HG03571 (cell line): ENCODE data around the gene MDM4.
"Not testable (repeated sequence)": the region's sequence is repeated elsewhere in the genome, so short reads cannot be mapped to it uniquely, and the experiment has no call there.

Experiments used
- ATAC-seq: cut with Tn5 transposase; IDR thresholded peaks from one replicate; pipeline ENCODE4 v1.9.1; 2021; ENCODE audit not compliant: unreplicated experiment

MDM4 gene

GRCh38 chr1:204516180-204516879, at the start of gene MDM4:
Gene MDM4 (plus strand): TSS chr1:204516406. CDS start chr1:204525519, 9,113 bp downstream.
- peak; percentile 60 for ATAC-seq

DNA sequence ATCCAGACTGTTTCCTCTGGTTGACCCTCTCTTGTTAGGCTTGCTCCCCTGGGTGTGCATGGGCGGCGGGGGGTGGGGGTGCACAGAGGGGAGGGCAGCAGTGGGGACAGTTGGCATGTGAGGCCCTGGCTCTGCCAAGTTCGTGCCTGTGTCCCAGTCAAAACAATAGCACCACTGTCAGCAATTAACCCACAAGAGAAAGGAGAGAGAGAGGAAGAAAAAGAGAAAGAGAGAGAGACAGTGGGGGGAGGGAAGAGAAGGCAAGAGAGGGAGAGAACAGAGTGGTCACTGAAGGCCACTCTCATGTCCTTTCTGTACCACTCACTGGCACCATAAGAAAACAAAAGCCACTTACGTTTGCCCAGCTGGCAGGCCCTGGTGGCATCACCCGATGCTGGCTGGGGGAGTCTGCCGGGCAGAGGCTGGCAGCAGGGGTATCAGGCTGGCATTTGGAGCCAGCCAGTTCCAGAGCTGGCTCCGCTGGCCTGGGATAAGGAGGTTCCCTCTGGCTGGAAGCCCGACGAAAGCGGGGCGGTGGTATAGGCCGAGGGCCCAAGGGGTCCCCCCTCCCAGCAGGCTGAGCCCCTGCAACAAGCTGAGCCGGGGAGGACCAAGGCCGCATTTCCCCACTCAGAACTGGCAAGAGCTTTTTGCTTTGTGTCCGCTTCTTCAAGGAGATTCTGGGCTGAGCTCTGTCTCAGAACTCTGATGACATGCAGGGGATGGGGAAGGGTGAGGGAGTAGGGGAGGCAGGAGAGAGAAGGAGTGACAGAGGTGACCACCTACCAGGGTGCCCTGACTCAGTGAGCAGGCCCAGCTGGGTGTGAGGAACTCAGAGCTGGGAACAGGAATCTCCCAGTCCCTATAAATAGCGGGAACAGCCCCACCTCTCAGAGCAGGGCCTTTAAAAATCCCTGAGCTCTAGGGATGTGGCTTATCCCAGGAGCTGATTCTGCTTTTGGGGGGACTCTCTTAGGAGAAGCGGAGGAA, 49.5 kb upstream of the MDM4 start:
- no peak for ATAC-seq

GRCh38 chr1:204468206-204468605, 48.0 kb upstream of the MDM4 start:
- no peak for ATAC-seq

- no peak for ATAC-seq
These were observed 47.4 kb upstream of the MDM4 start for GRCh38 chr1:204468766-204469302.

DNA sequence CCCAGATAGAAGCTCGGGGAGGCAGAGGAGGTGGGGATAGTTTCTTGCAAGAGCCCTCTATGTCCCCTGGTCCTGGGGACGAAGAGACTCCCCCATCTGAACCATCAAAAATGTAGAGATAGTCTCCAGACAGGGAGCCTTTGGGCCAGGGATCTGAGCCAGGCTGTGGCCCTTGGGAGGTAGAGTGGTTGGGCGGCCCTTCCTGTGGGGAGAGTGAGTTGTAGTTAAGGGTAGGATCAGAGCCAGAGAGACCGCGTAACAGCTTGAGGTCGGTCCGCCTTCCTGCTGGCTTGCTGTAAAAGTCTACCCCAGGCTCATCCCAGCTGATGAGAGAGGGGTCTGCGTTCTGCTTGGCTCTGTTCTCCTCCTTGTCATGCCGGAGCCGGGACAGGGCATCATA, 46.9 kb upstream of the MDM4 start:
- no peak for ATAC-seq

DNA sequence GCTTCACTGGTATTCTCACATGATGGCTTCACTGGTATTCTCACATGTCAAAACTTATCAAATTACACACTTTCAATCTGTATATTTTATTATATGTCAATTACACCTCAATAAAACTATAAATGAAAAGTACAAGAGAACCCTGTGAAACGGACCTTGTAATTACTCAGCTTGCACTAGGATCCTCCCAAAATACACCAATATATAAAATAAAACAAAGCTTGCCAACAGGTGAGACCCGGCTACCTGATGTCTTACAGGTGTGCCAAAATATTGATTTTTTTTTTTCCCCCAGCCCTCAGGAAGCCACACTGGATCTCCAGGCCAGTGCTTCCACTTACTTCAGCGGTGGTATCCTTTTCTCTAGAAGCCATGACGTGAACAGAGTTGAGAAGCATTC, 44.5 kb upstream of the MDM4 start:
- ATAC-seq, result no peak

GRCh38 chr1:204472660-204473059, 43.5 kb upstream of the MDM4 start:
- no peak for ATAC-seq

DNA sequence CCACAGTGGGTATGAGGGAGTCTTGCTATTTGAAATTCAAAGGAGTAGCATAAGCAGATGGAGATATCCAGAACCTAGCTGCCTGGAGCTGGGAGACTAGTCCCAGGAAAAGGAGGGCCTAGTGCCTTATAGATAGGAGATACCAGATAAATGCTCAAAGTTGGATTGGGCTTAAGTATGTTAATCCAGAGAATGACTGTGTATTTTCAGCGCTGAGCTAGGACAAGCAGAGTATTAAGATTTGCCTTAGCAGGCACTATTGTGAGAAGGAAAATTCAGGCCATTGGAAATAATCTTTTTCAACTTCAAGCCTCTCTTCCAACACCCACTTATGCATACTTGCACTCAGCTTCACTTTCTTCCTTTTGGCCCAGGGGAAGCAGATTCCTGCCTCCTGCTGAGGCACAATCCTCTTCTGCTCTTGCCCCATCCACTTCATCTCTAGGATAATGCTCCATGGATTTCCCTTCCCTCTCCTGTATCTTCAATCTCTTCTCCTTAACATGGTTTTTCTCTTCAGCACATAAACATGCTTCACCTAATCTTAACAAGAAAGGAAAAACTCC, 42.7 kb upstream of the MDM4 start:
- ATAC-seq, result no peak

DNA sequence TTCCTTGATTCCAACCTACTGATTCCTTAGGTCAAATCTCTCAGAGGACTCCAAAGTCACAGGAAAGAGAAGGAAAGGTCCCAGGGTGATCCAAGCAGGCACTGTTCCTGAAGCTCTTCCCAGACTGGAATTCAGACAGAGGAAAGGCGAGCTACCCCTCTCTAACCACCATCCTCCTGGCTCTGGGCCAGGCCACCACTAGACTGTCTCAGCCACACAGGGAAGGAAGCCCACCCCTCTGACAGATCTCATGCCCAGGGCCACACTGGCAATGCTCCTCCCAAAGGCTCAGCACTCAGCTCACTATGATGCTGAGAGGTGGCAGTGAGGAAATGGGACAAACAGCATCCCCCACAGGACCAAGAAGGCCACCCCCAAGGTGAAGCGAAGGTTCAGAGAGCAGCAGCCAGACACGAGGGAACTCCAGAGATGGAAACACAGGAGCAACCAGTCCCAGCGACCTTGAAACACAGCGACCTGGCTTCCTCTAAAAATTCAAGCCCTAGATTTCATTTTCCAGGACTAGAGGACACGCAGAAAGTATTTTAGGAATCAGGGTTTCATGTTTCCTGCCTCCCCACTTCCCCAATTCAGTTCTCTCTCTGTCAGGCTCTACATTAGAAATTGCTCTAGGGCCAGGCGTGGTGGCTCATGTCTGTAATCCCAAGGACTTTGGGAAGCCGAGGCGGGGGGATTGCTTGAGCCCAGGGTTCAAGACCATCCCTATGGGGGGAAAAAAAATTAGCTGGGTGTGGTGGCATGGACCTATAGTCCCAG, 40.4 kb upstream of the MDM4 start:
- no peak for ATAC-seq

- no peak for ATAC-seq
These were observed 39.6 kb upstream of the MDM4 start for GRCh38 chr1:204476563-204476962.

- ATAC-seq, result no peak
These were observed 39.0 kb upstream of the MDM4 start for GRCh38 chr1:204477036-204477740.

- no peak for ATAC-seq
These were observed 37.9 kb upstream of the MDM4 start for GRCh38 chr1:204478172-204478899.

DNA sequence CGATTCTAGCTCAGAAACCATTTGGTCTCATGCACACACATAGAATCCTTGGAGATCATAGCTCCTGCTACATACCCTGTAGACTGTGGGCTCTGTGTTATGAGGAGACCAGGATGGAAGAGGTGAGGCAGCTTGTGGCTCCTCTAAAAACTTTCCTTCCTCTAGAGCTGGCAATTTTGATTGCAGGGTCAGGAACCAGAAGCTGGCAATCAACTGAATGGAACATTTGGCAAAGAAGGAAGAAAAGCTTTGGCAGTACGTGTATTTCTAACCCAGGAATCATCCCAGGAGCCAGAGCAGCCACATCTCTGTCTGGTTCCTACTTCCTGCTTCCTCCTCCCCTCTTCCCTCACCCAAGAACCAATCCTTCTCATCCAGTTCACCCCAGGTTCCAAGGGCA, 37.3 kb upstream of the MDM4 start:
- no peak for ATAC-seq

- no peak for ATAC-seq
These were observed 36.6 kb upstream of the MDM4 start for GRCh38 chr1:204479387-204480136.

GRCh38 chr1:204480515-204480914, 35.7 kb upstream of the MDM4 start:
- ATAC-seq, result peak; percentile 42

GRCh38 chr1:204483791-204484190, 32.4 kb upstream of the MDM4 start:
- no peak for ATAC-seq

GRCh38 chr1:204486513-204487255, 29.5 kb upstream of the MDM4 start:
- ATAC-seq, result not testable (repeated sequence)

DNA sequence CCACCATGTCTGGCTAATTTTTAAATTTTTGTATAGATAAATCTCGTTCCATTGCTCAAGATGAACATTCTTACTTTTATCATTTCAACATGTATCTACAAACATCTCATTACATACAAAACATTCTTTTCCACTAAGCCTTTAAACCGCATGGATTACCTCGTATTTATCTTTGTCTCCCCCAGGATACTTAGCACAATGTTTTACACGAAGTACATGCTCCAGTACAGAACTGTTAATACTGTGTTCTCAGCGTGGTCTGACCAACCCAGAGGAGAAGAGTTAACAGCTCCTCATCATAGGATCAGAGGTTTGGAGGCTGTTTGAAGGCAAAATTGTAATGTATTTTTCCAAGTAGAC, 29.0 kb upstream of the MDM4 start:
- ATAC-seq, result no peak
